ENCODE data around the gene MYL7. TPM values are rescaled to one million over a fixed set of nuclear protein-coding genes. Genes with fewer than 3 reads are reported as not detected.

Gene MYL7
- total and polyA plus RNA-seq, 2 donors (not counting 1 experiment from before 2014, with no cell fraction given) = not detected

GRCh38 chr7:44107961-44108767 is 33.0 kb downstream of the MYL7 start:
- H3K79me2 ChIP-seq (ENCODE audit: control insufficient read depth, insufficient read depth, low read length) = no peaks in the 10 kb centered on the region
- no peak overlapping the region for H3K27ac ChIP-seq (ENCODE audit: insufficient read depth, low read length)
- no peak for TF ChIP-seq CTCF (conservative IDR thresholded peaks at IDR 0.05 in 1 of 2, IDR thresholded peaks at IDR 0.05 in 1 of 2; ENCODE audit: low read depth in 1 of 2, low read length in 2 of 2)
- no peak for TF ChIP-seq EZH2 (IDR thresholded peaks at IDR 0.05; ENCODE audit: low read length, missing control alignments)

GRCh38 chr7:44107116-44107960 is 33.8 kb downstream of the MYL7 start:
- Histone ChIP-seq H3K9me3 (ENCODE audit: control insufficient read depth, insufficient read depth, low read depth, low read length) (no peaks in the 10 kb centered on the region), H3K9ac (ENCODE audit: insufficient read depth, low read length) (no peak overlapping the region), H2AFZ (ENCODE audit: low read length) (no peak overlapping the region), H3K4me1 (ENCODE audit: control insufficient read depth, extremely low read depth, insufficient read depth, low read length) (peaks cover 15% of the 10 kb centered on the region), H3K4me2 (ENCODE audit: extremely low read depth, insufficient read depth, low read length) (no peak overlapping the region), H3K4me3 (replicated peaks in 1 of 4; ENCODE audit: control extremely low read depth in 1 of 4, insufficient read depth in 1 of 4, low read depth in 3 of 4, low read length in 4 of 4) (peak overlapping the region in 1 of 4 experiments; percentile 87), H3K27me3 (ENCODE audit: control insufficient read depth, insufficient read depth, low read length) (no peaks in the 10 kb centered on the region), H3K79me2 (ENCODE audit: control insufficient read depth, insufficient read depth, low read length) (no peaks in the 10 kb centered on the region), H3K36me3 (ENCODE audit: control insufficient read depth, insufficient read depth, low read length) (peaks cover 16% of the 10 kb centered on the region), H3K27ac (ENCODE audit: insufficient read depth, low read length) (no peak overlapping the region), H4K20me1 (ENCODE audit: control insufficient read depth, extremely low read depth, insufficient read depth, low read length) (no peaks in the 10 kb centered on the region)
- TF ChIP-seq CTCF (conservative IDR thresholded peaks at IDR 0.05 in 1 of 2, IDR thresholded peaks at IDR 0.05 in 1 of 2; ENCODE audit: low read depth in 1 of 2, low read length in 2 of 2) = no peak
- TF ChIP-seq EZH2 (IDR thresholded peaks at IDR 0.05; ENCODE audit: low read length, missing control alignments) = no peak
- no peak for DNase-seq (ENCODE audit: low read depth in 2 of 2)

More at GRCh38 chr7:44107961-44108767, 33.0 kb downstream of the MYL7 start:
- peaks cover 23% of the 10 kb centered on the region for H3K36me3 ChIP-seq (ENCODE audit: control insufficient read depth, insufficient read depth, low read length)
- H3K9ac ChIP-seq (ENCODE audit: insufficient read depth, low read length) = no peak overlapping the region
- no peaks in the 10 kb centered on the region for H3K27me3 ChIP-seq (ENCODE audit: control insufficient read depth, insufficient read depth, low read length)
- H3K4me1 ChIP-seq (ENCODE audit: control insufficient read depth, extremely low read depth, insufficient read depth, low read length) = peaks cover 11% of the 10 kb centered on the region
- no peak for DNase-seq (ENCODE audit: low read depth in 2 of 2)
- no peak overlapping the region for H2AFZ ChIP-seq (ENCODE audit: low read length)
- no peaks in the 10 kb centered on the region for H3K9me3 ChIP-seq (ENCODE audit: control insufficient read depth, insufficient read depth, low read depth, low read length)
- H3K4me2 ChIP-seq (ENCODE audit: extremely low read depth, insufficient read depth, low read length) = no peak overlapping the region
- no peak overlapping the region for H3K4me3 ChIP-seq (replicated peaks in 1 of 4; ENCODE audit: control extremely low read depth in 1 of 4, insufficient read depth in 1 of 4, low read depth in 3 of 4, low read length in 4 of 4)
- H4K20me1 ChIP-seq (ENCODE audit: control insufficient read depth, extremely low read depth, insufficient read depth, low read length) = no peaks in the 10 kb centered on the region

Measured in fibroblast of lung (primary cell).